ENCODE results near the gene RAB27A.

DNA sequence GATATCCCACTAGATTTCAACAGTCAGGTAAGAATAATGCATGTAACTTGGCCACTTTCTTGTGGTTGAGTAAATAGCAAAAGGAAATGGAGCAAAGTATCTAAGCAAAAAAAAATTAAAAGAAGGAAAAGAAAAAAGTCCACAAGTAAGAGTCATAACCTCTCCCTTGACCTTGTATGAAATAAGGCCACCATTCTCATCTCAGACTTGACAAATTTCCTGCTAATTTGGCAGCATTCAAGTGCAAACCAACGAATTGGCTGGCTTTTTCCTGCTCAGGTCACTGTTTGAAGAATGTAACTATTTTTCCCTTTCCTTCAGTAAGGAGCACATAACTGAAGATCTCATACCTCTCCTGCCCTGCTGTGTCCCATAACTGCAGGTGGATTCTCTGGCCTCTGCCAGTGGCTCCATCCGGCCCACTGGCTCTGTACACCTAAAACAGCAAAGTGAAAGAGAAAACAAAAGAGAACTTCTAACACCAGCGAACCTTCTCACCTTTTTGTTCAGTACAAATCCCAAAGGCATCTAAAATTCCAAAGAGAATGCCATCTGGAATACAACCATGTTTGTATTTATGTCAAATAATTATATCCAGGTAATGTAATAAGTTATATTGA is 59.5 kb downstream of the RAB27A start:
- TF ChIP-seq EZH2phosphoT487 (IDR thresholded peaks at IDR 0.05; ENCODE audit: borderline replicate concordance, low read length), result no peak
- TF ChIP-seq, protein P1, sequence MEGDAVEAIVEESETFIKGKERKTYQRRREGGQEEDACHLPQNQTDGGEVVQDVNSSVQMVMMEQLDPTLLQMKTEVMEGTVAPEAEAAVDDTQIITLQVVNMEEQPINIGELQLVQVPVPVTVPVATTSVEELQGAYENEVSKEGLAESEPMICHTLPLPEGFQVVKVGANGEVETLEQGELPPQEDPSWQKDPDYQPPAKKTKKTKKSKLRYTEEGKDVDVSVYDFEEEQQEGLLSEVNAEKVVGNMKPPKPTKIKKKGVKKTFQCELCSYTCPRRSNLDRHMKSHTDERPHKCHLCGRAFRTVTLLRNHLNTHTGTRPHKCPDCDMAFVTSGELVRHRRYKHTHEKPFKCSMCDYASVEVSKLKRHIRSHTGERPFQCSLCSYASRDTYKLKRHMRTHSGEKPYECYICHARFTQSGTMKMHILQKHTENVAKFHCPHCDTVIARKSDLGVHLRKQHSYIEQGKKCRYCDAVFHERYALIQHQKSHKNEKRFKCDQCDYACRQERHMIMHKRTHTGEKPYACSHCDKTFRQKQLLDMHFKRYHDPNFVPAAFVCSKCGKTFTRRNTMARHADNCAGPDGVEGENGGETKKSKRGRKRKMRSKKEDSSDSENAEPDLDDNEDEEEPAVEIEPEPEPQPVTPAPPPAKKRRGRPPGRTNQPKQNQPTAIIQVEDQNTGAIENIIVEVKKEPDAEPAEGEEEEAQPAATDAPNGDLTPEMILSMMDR (conservative IDR thresholded peaks at IDR 0.05; ENCODE audit: low read depth, low read length), result no peak
- TF ChIP-seq EZH2 (IDR thresholded peaks at IDR 0.05; ENCODE audit: low read length, unreplicated experiment), result no peak

All from PC-3 (cell line).